Measurements from ENCODE around the gene P2RY6. TPM values are rescaled to one million over a fixed set of nuclear protein-coding genes. Genes with fewer than 3 reads are reported as not detected.

P2RY6 gene
- total and polyA plus RNA-seq, 2 of the 4 experiments (the other 2 are of a cell fraction): 0.44 TPM; not detected in 1

- Histone ChIP-seq H3K27ac (ENCODE audit: insufficient read depth, low read length) (no peak overlapping the region), H2BK5ac (ENCODE audit: low read depth, low read length, poor library complexity, severe bottlenecking) (no peak overlapping the region), H2AFZ (replicated peaks; ENCODE audit: low read length, poor library complexity) (no peak overlapping the region), H4K5ac (ENCODE audit: low read depth, low read length) (no peak overlapping the region), H3K4me2 (ENCODE audit: low read depth, low read length) (no peak overlapping the region), H3K9ac (ENCODE audit: low read depth, low read length) (no peak overlapping the region), H4K20me1 (ENCODE audit: insufficient read depth, low read length) (no peaks in the 10 kb centered on the region), H3K9me3 (ENCODE audit: control insufficient read depth, insufficient read depth, low read length) (no peaks in the 10 kb centered on the region), H2AK9ac (replicated peaks; ENCODE audit: low read depth, low read length, poor library complexity) (no peak overlapping the region), H2BK15ac (ENCODE audit: low read depth, low read length) (no peak overlapping the region), H3K36me3 (ENCODE audit: control insufficient read depth, insufficient read depth, low read length) (no peaks in the 10 kb centered on the region), H3K18ac (ENCODE audit: low read depth, low read length) (no peak overlapping the region), H3K56ac (ENCODE audit: extremely low read depth, insufficient read depth, low read length) (no peak overlapping the region), H3K4me3 (ENCODE audit: insufficient read depth, low read depth, low read length) (no peak overlapping the region), H3K27me3 (ENCODE audit: control insufficient read depth, insufficient read depth, low read length) (peaks cover 42% of the 10 kb centered on the region), H2BK20ac (ENCODE audit: low read depth, low read length) (no peak overlapping the region), H4K8ac (ENCODE audit: low read depth in 2 of 2, low read length in 2 of 2) (no peak overlapping the region), H2BK120ac (ENCODE audit: low read depth, low read length) (no peak overlapping the region), H2AK5ac (ENCODE audit: low read depth, low read length) (no peak overlapping the region), H3K79me1 (ENCODE audit: low read depth in 1 of 2, low read length in 2 of 2) (no peaks in the 10 kb centered on the region), H3K4me1 (ENCODE audit: control insufficient read depth, insufficient read depth, low read length) (peaks cover 10% of the 10 kb centered on the region; the same call in 1 of the 2 replicates), H3K9me1 (ENCODE audit: insufficient read depth, low read length) (no peaks in the 10 kb centered on the region), H3K14ac (replicated peaks; ENCODE audit: low read depth, low read length) (no peak overlapping the region), H4K91ac (ENCODE audit: insufficient read depth, low read depth, low read length) (no peak overlapping the region), H3K23ac (ENCODE audit: low read depth, low read length) (no peak overlapping the region), H3K4ac (ENCODE audit: low read depth, low read length) (no peak overlapping the region)
- ChIA-PET CTCF (interaction anchor here (1.0 kb wide), 1 partner anchor 9 kb away, joined by 6 read pairs; no protein-coding TSS in a partner anchor), POLR2A (ENCODE audit: unreplicated experiment) (no interaction called here)
- no TSS peak for BruUV-seq (replicated peaks)
- TF ChIP-seq RAD21 (IDR thresholded peaks at IDR 0.05; ENCODE audit: low read length): no peak
- intact Hi-C loops (cut with micrococcal nuclease): no loop called here
- ATAC-seq (ENCODE audit: low read depth) (no peak), DNase-seq (no peak)
- WGBS, 2 experiments (ENCODE audit: extremely low coverage in 2 of 2, insufficient read length in 1 of 2): no CpG with 5 or more reads among the region's 12 CpGs
- in situ Hi-C loops (cut with MboI; ENCODE audit: low sequenced_read_pairs): no loop called here
- dilution Hi-C loops (cut with HindIII; ENCODE audit: low sequenced_read_pairs, unreplicated experiment): no loop called here
Observed at GRCh38 chr11:73227571-73228211, 44.4 kb upstream of the P2RY6 start.

Measured in IMR-90 (cell line).